Posterior cingulate gyrus (tissue), 11 donors: ENCODE measurements around the gene KLHL21.
"Not testable (repeated sequence)": the region's sequence is repeated elsewhere in the genome, so short reads cannot be mapped to it uniquely, and the experiment has no call there.

Experiments
- DNase-seq, 10 donors: peaks; one replicate each; pipeline versions ENCODE4 v3.0.0 to v3.0.0-alpha.2; 2020 to 2021; ENCODE audit warnings: mixed read lengths in 3 of 10
- intact Hi-C: fragments of 100-400 bp; cut with DNase I; formaldehyde crosslinking; loops from one replicate; pipeline ENCODE4 v1.15.1; 2023

Gene KLHL21, protein sequence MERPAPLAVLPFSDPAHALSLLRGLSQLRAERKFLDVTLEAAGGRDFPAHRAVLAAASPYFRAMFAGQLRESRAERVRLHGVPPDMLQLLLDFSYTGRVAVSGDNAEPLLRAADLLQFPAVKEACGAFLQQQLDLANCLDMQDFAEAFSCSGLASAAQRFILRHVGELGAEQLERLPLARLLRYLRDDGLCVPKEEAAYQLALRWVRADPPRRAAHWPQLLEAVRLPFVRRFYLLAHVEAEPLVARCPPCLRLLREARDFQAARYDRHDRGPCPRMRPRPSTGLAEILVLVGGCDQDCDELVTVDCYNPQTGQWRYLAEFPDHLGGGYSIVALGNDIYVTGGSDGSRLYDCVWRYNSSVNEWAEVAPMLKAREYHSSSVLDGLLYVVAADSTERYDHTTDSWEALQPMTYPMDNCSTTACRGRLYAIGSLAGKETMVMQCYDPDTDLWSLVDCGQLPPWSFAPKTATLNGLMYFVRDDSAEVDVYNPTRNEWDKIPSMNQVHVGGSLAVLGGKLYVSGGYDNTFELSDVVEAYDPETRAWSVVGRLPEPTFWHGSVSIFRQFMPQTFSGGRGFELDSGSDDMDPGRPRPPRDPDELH

GRCh38 chr1:6602669-6603237, at the start of gene KLHL21:
TSS of gene KLHL21 (minus strand) at chr1:6602869. CDS start at chr1:6602817, 52 bp downstream.
- intact Hi-C loops, result loop anchor here (1.0 kb wide), 2 partner anchors 11 to 23 kb away; partner anchors contain the start of gene PHF13
- DNase-seq, result peak; percentile 76 to 99 (median 90)

- intact Hi-C loops, result no loop called here
- DNase-seq, result peak in 6 of 10 donors; percentile 7 to 85 (median 41)
Measured at GRCh38 chr1:6651909-6652308, 49.2 kb upstream of the KLHL21 start.

GRCh38 chr1:6648556-6648955, 45.9 kb upstream of the KLHL21 start:
- DNase-seq, result peak in 1 of 10 donors; percentile 14
- intact Hi-C loops, result no loop called here

DNA sequence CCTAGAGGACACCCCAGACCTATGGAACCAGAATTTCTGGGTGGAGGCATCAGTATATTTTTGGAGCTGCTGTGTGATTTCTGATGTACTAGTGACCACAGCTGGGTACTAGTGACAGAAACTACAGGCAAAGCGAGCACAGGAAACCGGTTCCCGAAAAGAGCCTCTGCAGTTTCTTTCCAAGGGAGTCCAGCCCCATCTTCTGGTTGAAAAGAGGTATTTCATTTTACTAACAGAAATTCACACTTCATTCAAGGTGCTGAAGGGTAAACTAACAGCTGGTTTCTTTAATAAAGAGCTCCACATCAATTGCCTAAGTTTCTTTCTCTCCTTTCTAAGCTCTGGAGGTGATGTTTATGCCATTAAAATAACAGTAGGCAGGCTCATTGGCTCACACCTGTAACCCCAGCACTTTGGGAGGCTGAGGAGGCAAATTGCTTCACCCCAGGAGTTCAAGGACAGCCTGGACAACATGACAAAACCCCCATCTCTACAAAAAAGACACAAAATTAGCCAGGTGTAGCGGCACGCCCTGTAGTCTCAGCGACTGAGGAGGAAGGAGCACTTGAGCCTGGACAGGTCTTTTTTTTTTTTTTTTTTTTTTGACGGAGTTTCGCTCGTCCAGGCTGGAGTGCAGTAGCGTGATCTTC, 44.0 kb upstream of the KLHL21 start:
- intact Hi-C loops, result loop anchor here (1.0 kb wide), 1 partner anchor 160 kb away; no protein-coding TSS in a partner anchor
- peak in 3 of 10 donors; percentile 26 to 82 (median 45) for DNase-seq

DNA sequence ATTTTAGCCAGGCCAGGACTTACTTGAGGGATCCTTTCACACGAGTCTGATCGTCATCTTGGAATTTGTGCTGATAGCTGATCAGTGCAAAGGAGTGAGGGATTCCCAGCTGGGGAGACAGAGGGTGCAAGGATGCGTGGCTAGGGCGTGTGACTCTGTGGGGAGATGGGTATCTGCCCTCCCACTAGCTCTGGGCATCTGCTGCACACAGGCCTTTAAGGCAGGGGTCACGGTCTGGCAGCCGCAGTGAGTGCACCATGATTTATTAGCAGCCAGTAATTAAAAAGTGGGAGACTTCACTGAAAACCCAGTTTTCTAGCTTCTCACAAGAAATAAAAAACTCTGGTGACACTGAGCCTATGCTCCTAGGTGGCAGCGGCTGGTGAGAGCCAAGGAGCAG, 42.3 kb upstream of the KLHL21 start:
- intact Hi-C loops, result no loop called here
- DNase-seq, result peak in 1 of 10 donors; percentile 14

- intact Hi-C loops, DNase-seq: not testable (repeated sequence)
Measured at GRCh38 chr1:6640867-6641266, 38.2 kb upstream of the KLHL21 start.

- intact Hi-C loops, result no loop called here
- DNase-seq, result peak; percentile 47 to 97 (median 79)
Measured at GRCh38 chr1:6638226-6638625, 35.6 kb upstream of the KLHL21 start.

DNA sequence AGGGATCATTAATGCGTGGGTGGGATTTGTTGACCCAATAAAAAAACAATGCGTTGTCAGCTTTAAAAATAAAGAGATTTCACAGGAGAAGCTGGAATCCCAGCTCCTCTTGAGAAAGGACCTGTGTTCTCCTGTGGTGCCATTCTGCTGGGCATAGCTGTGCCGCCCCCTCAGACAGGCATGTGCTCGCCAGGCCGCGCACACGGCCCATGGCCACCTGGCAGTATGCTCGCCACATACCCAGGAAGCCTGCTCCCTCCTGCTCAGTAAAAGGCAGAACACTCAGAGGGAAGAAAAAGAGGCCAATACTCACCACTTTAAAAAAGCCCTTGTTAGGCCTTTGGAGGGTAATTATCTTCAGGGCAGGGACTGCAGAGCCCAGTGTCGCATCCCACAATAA, 35.1 kb upstream of the KLHL21 start:
- DNase-seq, result peak in 1 of 10 donors; percentile 14
- intact Hi-C loops, result no loop called here

GRCh38 chr1:6636778-6637177, 34.1 kb upstream of the KLHL21 start:
- intact Hi-C loops, result not testable (repeated sequence)
- DNase-seq, result peak in 2 of 10 donors; percentile 3 to 31

GRCh38 chr1:6635910-6636760, 33.5 kb upstream of the KLHL21 start:
- intact Hi-C loops, result no loop called here
- DNase-seq, result peak in 2 of 10 donors; percentile 1 to 55

- intact Hi-C loops, result no loop called here
- peak in 2 of 10 donors; percentile 37 to 66 for DNase-seq
Measured at GRCh38 chr1:6635161-6635909, 32.7 kb upstream of the KLHL21 start.

DNA sequence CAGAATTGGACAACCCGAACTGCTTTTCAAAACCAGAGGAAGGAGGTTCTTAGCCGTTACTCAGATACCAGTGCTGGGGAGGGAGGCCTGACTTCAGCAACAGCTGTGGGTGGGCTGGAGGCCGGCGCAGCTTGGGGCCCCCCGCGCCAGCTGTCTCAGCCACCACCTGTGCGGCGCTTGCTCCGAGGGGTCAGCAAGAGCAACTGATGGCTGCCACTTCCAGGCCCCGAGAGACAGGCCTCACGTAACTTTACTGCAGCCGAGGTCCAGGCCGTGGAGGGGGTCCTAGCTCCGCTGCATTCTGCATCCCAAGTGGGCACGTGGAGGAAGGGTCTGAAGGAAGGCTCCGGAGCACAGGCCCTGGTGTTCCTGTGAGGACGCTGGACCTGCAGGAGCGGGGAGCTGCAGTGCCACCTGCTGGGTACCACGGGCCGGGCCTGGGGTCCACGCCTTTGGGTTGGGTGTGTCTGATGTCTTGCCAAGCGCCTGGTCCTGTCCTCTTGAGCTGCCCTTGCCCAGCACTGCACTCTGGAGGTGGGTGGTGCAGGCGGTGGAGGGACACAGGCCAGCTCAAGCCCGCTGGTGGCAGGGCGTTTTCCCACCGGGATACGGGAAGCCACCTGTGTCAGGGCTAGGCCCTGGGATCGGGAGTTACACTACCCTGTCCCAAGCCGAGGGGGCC, 31.8 kb upstream of the KLHL21 start:
- peak in 8 of 10 donors; percentile 35 to 90 (median 50) for DNase-seq
- intact Hi-C loops, result no loop called here

DNA sequence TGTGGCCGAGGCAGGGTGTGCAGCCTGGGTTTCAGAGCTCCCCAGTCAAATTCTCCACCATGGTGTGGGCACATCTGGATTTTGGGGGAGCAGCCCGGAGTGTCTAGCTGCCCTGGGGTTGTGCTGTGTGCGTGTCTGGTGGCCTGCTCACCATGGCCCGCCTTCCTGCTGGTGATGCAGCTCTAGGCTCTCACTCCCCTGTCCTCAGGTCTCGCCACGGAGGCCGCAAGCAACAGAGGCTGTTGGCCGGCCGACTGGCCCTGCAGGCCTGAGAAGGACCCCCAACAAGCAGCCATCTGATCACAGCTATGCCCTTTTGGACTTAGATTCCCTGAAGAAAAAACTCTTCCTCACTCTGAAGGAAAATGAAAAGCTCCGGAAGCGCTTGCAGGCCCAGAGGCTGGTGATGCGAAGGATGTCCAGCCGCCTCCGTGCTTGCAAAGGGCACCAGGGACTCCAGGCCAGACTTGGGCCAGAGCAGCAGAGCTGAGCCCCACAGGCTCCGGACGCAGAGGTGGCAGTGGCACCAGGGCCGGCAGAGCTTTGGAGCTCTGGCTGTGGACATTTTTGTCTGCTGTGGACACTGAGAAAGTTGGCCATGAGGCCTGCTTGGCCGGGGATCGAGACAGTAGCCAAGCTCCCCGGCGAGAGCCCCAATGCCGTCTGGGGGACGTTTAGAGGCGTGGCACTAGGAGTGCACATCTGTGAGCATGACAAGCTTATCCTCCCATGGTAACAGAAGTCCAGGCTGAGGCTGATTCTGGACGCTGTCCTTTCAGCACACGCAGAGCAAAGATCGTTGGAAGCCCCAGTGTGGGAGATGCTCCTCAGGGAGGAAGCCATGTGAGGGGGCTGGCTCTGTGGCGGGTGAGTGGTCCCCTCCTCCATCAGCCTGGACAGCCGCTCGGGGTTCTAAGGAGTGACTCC, 30.2 kb upstream of the KLHL21 start:
- peak in 2 of 10 donors; percentile 51 to 58 for DNase-seq
- intact Hi-C loops, result no loop called here

GRCh38 chr1:6631058-6631457, 28.4 kb upstream of the KLHL21 start:
- intact Hi-C loops, result no loop called here

GRCh38 chr1:6630027-6630426, 27.4 kb upstream of the KLHL21 start:
- intact Hi-C loops, result no loop called here
- no peak for DNase-seq

More at GRCh38 chr1:6631058-6631457, 28.4 kb upstream of the KLHL21 start:
- DNase-seq, result peak in 2 of 10 donors; percentile 47 to 49

- no peak for DNase-seq
- intact Hi-C loops, result loop anchor here (10.0 kb wide), 1 partner anchor 76 kb away; the partner anchor contains the start of gene DNAJC11
Measured at GRCh38 chr1:6628971-6629479, 26.4 kb upstream of the KLHL21 start.
